ENCODE data around the gene LSAMP. TPM values are rescaled to one million over a fixed set of nuclear protein-coding genes. Genes with fewer than 3 reads are reported as not detected.

Gene LSAMP
- polyA plus RNA-seq, 1 of the 3 experiments (the other 2 are of a cell fraction), result 6.6 TPM

DNA sequence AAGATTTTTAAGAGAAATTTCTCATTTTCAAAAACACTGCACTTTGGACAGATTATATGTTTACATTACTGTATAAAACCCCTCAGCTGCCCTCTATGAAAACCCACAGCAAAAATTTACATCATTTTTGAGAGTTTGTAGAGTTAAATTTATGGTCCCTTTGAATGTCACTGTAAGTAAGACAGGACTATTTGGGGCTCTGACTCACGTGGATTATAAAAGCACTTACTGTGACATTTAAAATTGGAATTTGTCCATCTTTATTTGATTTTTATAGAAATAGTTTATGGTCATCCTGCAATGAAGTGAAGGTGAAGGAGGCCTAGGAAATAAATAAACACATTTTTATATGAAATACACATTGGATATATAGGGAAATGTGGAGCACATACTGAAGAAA is 672.3 kb downstream of the LSAMP start:
- H3K4me1 ChIP-seq (ENCODE audit: control insufficient read depth in 1 of 2, insufficient read depth in 2 of 2, low read depth in 1 of 2, low read length in 1 of 2), result no peaks in the 10 kb centered on the region; a peak in 2 of 4 replicates
- ChIA-PET POLR2A (no interaction called here), CTCF (interaction anchor here (1.9 kb wide), 1 partner anchor 12 kb away, joined by 8 read pairs; no protein-coding TSS in a partner anchor)
- H3K9ac ChIP-seq, result no peak overlapping the region
- H3K4me3 ChIP-seq (ENCODE audit: low read depth in 2 of 2, low read length in 1 of 2), result no peak overlapping the region
- no peaks in the 10 kb centered on the region for H3K27me3 ChIP-seq (ENCODE audit: insufficient read depth)
- 64% methylated on average over 1 of the region's 1 CpG for WGBS (ENCODE audit: low lambda C conversion rate)
- no peak for TF ChIP-seq JUND (IDR thresholded peaks at IDR 0.05)
- no peak for TF ChIP-seq YY1 (IDR thresholded peaks at IDR 0.05; ENCODE audit: low read depth)
- TF ChIP-seq NFIC (IDR thresholded peaks at IDR 0.05; ENCODE audit: borderline replicate concordance), result no peak
- no peak for TF ChIP-seq MAX (IDR thresholded peaks at IDR 0.05; ENCODE audit: low read depth)
- no peak for TF ChIP-seq RFX5 (IDR thresholded peaks at IDR 0.05; ENCODE audit: low read length)
- no peak for TF ChIP-seq RXRA (IDR thresholded peaks at IDR 0.05; ENCODE audit: borderline replicate concordance, low read depth)
- TF ChIP-seq FOXJ3 (CRISPR knock-in tag; IDR thresholded peaks at IDR 0.05), result no peak
- no peak for TF ChIP-seq GATA2 (CRISPR knock-in tag; IDR thresholded peaks at IDR 0.05)
- no peak for TF ChIP-seq NRF1 (IDR thresholded peaks at IDR 0.05; ENCODE audit: low read depth, low read length)
- TF ChIP-seq FOSL2 (IDR thresholded peaks at IDR 0.05; ENCODE audit: borderline replicate concordance, low read depth), result no peak
- no peak for TF ChIP-seq POLR2AphosphoS5 (IDR thresholded peaks at IDR 0.05; ENCODE audit: low read depth, low read length)
- TF ChIP-seq EZH2phosphoT487 (IDR thresholded peaks at IDR 0.05; ENCODE audit: borderline replicate concordance, low read depth), result no peak
- TF ChIP-seq, protein P1, sequence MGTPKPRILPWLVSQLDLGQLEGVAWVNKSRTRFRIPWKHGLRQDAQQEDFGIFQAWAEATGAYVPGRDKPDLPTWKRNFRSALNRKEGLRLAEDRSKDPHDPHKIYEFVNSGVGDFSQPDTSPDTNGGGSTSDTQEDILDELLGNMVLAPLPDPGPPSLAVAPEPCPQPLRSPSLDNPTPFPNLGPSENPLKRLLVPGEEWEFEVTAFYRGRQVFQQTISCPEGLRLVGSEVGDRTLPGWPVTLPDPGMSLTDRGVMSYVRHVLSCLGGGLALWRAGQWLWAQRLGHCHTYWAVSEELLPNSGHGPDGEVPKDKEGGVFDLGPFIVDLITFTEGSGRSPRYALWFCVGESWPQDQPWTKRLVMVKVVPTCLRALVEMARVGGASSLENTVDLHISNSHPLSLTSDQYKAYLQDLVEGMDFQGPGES (IDR thresholded peaks at IDR 0.05; ENCODE audit: low read depth, low read length), result no peak
- TF ChIP-seq, protein P2, sequence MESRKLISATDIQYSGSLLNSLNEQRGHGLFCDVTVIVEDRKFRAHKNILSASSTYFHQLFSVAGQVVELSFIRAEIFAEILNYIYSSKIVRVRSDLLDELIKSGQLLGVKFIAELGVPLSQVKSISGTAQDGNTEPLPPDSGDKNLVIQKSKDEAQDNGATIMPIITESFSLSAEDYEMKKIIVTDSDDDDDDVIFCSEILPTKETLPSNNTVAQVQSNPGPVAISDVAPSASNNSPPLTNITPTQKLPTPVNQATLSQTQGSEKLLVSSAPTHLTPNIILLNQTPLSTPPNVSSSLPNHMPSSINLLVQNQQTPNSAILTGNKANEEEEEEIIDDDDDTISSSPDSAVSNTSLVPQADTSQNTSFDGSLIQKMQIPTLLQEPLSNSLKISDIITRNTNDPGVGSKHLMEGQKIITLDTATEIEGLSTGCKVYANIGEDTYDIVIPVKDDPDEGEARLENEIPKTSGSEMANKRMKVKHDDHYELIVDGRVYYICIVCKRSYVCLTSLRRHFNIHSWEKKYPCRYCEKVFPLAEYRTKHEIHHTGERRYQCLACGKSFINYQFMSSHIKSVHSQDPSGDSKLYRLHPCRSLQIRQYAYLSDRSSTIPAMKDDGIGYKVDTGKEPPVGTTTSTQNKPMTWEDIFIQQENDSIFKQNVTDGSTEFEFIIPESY (IDR thresholded peaks at IDR 0.05; ENCODE audit: borderline replicate concordance, low read depth), result no peak
- TF ChIP-seq GABPA (IDR thresholded peaks at IDR 0.05; ENCODE audit: low read depth), result no peak
- TF ChIP-seq REST (IDR thresholded peaks at IDR 0.05; ENCODE audit: low read depth, low read length), result no peak
- no peak for TF ChIP-seq USF2 (IDR thresholded peaks at IDR 0.05; ENCODE audit: borderline replicate concordance, low read depth, low read length)
- TF ChIP-seq TEAD4 (IDR thresholded peaks at IDR 0.05; ENCODE audit: borderline replicate concordance, insufficient read depth), result no peak
- TF ChIP-seq, protein P3, sequence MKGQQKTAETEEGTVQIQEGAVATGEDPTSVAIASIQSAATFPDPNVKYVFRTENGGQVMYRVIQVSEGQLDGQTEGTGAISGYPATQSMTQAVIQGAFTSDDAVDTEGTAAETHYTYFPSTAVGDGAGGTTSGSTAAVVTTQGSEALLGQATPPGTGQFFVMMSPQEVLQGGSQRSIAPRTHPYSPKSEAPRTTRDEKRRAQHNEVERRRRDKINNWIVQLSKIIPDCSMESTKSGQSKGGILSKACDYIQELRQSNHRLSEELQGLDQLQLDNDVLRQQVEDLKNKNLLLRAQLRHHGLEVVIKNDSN (IDR thresholded peaks at IDR 0.05; ENCODE audit: borderline replicate concordance, low read depth), result no peak
- no peak overlapping the region for H3K4me2 ChIP-seq
- H2AFZ ChIP-seq (ENCODE audit: low read depth), result no peak overlapping the region
- H3F3A ChIP-seq (replicated peaks; ENCODE audit: insufficient read depth), result no peaks in the 10 kb centered on the region
- H3K79me2 ChIP-seq (ENCODE audit: insufficient read depth), result no peaks in the 10 kb centered on the region
- no peak overlapping the region for H3K27ac ChIP-seq (ENCODE audit: low read depth in 2 of 2, low read length in 1 of 2)
- H3K9me3 ChIP-seq, result no peaks in the 10 kb centered on the region
- no peak for DNase-seq
- H3K9me2 ChIP-seq, result no peaks in the 10 kb centered on the region
- no peaks in the 10 kb centered on the region for H3K36me3 ChIP-seq (replicated peaks in 1 of 2; ENCODE audit: control insufficient read depth in 1 of 2, insufficient read depth in 2 of 2, low read length in 1 of 2)
- no peaks in the 10 kb centered on the region for H4K20me1 ChIP-seq (ENCODE audit: insufficient read depth)

Measured in SK-N-SH (cell line).